Type B pancreatic cell (in vitro differentiated cells): ENCODE measurements around the gene ARHGAP9. TPM values are rescaled to one million over a fixed set of nuclear protein-coding genes. Genes with fewer than 3 reads are reported as not detected.
"Not testable (repeated sequence)": the region's sequence is repeated elsewhere in the genome, so short reads cannot be mapped to it uniquely, and the experiment has no call there.

Experiments used
- DNase-seq: peaks from one replicate; pipeline ENCODE4 v3.0.0; 2021; ENCODE audit warnings: mixed read lengths; ENCODE audit not compliant: unreplicated experiment; ENCODE audit errors: extremely low spot score
- H3K27ac Mint-ChIP-seq: 2 replicates; pipeline ENCODE4 v1.8.0; 2021; ENCODE audit warnings: mild to moderate bottlenecking, mixed read lengths
- H3K27me3 Mint-ChIP-seq: 2 replicates; pipeline ENCODE4 v1.8.0; 2021; ENCODE audit warnings: mixed read lengths
- H3K36me3 Mint-ChIP-seq: 2 replicates; pipeline ENCODE4 v1.8.0; 2021; ENCODE audit warnings: mixed read lengths
- H3K4me1 Mint-ChIP-seq: one replicate; pipeline ENCODE4 v1.8.0; 2021; ENCODE audit warnings: mixed read lengths; ENCODE audit not compliant: unreplicated experiment
- H3K4me3 Mint-ChIP-seq: 2 replicates; pipeline ENCODE4 v1.8.0; 2021; ENCODE audit warnings: mild to moderate bottlenecking, mixed read lengths
- H3K9me3 Mint-ChIP-seq: 2 replicates; pipeline ENCODE4 v1.8.0; 2021; ENCODE audit warnings: mixed read lengths
- CTCF ChIP-seq: fragments of 200-600 bp; sonication (generic); conservative IDR thresholded peaks from 2 replicates; pipeline ENCODE4 v1.5.0; 2021; ENCODE audit warnings: antibody characterized with exemption, mild to moderate bottlenecking
- total RNA-seq: library from RNA; stranded (reverse); gene quantifications from 2 replicates; pipeline ENCODE4 v1.2.1, GENCODE V29; 2021; ENCODE audit warnings: low replicate concordance

The ARHGAP9 gene
- total RNA-seq, 1 donor from 2014 or later = 1.8 TPM

- no peaks in the 10 kb centered on the region for H3K27me3 Mint-ChIP-seq
- no peak overlapping the region for H3K4me3 Mint-ChIP-seq
- H3K9me3 Mint-ChIP-seq = no peaks in the 10 kb centered on the region
- peaks cover 14% of the 10 kb centered on the region for H3K4me1 Mint-ChIP-seq
- peaks cover 36% of the 10 kb centered on the region for H3K36me3 Mint-ChIP-seq
- TF ChIP-seq CTCF = no peak
- no peak overlapping the region for H3K27ac Mint-ChIP-seq
- DNase-seq = no peak
Measured at GRCh38 chr12:57514720-57515407, 35.2 kb upstream of the ARHGAP9 start.

- peaks cover 40% of the 10 kb centered on the region for H3K36me3 Mint-ChIP-seq
- not testable (repeated sequence) for DNase-seq, H3K9me3 Mint-ChIP-seq, H3K4me3 Mint-ChIP-seq, H3K27me3 Mint-ChIP-seq, H3K27ac Mint-ChIP-seq
- H3K4me1 Mint-ChIP-seq = peaks cover 12% of the 10 kb centered on the region
Measured at GRCh38 chr12:57514246-57514645, 34.6 kb upstream of the ARHGAP9 start.

DNA sequence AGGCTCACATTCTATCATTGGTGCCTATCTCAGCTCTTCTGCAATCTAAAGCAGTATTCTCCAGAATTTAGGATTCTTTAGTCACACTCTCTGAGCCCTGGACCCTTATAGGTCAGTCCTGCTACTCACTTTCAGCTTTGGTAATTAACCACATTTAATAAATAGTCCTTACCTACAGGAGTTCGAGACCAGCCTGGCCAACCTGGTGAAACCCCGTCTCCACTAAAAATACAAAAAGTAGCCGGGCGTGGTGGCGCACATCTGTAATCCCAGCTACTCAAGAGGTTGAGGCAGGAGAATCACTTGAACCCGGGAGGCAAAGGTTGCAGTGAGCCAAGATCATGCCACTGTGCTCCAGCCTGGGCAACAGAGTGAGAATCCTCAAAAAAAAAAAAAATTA lies 34.0 kb upstream of the ARHGAP9 start:
- not testable (repeated sequence) for H3K27ac Mint-ChIP-seq, H3K4me1 Mint-ChIP-seq, H3K27me3 Mint-ChIP-seq, DNase-seq, H3K9me3 Mint-ChIP-seq, H3K4me3 Mint-ChIP-seq
- peaks cover 40% of the 10 kb centered on the region for H3K36me3 Mint-ChIP-seq

- no peak overlapping the region for H3K4me3 Mint-ChIP-seq
- H3K9me3 Mint-ChIP-seq = no peaks in the 10 kb centered on the region
- H3K36me3 Mint-ChIP-seq = peaks cover 40% of the 10 kb centered on the region
- peak overlapping the region; percentile 12 for H3K27ac Mint-ChIP-seq
- DNase-seq = no peak
- no peak for TF ChIP-seq CTCF
- peaks cover 3% of the 10 kb centered on the region for H3K4me1 Mint-ChIP-seq
- H3K27me3 Mint-ChIP-seq = no peaks in the 10 kb centered on the region
Measured at GRCh38 chr12:57513266-57513665, 33.6 kb upstream of the ARHGAP9 start.

- H3K9me3 Mint-ChIP-seq = no peaks in the 10 kb centered on the region
- no peaks in the 10 kb centered on the region for H3K27me3 Mint-ChIP-seq
- no peak for DNase-seq
- H3K36me3 Mint-ChIP-seq = peaks cover 40% of the 10 kb centered on the region
- TF ChIP-seq CTCF = no peak
- H3K27ac Mint-ChIP-seq = peak overlapping the region; percentile 12
- H3K4me3 Mint-ChIP-seq = no peak overlapping the region
- no peaks in the 10 kb centered on the region for H3K4me1 Mint-ChIP-seq
Measured at GRCh38 chr12:57512665-57513064, 33.0 kb upstream of the ARHGAP9 start.

GRCh38 chr12:57511588-57512325 lies 32.1 kb upstream of the ARHGAP9 start:
- Mint-ChIP-seq H3K27ac (no peak overlapping the region), H3K36me3 (peaks cover 36% of the 10 kb centered on the region), H3K9me3 (no peaks in the 10 kb centered on the region), H3K4me1 (no peaks in the 10 kb centered on the region), H3K4me3 (no peak overlapping the region), H3K27me3 (no peaks in the 10 kb centered on the region)
- DNase-seq = no peak
- TF ChIP-seq CTCF = no peak
